HG03342 (cell line): ENCODE results near the gene TANGO6.

Experiments
- ATAC-seq: cut with Tn5 transposase; IDR thresholded peaks from one replicate; pipeline ENCODE4 v1.9.1; 2021; ENCODE audit warnings: mild to moderate bottlenecking, moderate library complexity; ENCODE audit not compliant: unreplicated experiment

The TANGO6 gene

GRCh38 chr16:68860978-68861892, 17.9 kb downstream of the TANGO6 start:
- ATAC-seq, result no peak

GRCh38 chr16:68866933-68867332, 23.6 kb downstream of the TANGO6 start:
- no peak for ATAC-seq

- ATAC-seq, result no peak
These were observed 26.3 kb downstream of the TANGO6 start for GRCh38 chr16:68869492-68870088.

DNA sequence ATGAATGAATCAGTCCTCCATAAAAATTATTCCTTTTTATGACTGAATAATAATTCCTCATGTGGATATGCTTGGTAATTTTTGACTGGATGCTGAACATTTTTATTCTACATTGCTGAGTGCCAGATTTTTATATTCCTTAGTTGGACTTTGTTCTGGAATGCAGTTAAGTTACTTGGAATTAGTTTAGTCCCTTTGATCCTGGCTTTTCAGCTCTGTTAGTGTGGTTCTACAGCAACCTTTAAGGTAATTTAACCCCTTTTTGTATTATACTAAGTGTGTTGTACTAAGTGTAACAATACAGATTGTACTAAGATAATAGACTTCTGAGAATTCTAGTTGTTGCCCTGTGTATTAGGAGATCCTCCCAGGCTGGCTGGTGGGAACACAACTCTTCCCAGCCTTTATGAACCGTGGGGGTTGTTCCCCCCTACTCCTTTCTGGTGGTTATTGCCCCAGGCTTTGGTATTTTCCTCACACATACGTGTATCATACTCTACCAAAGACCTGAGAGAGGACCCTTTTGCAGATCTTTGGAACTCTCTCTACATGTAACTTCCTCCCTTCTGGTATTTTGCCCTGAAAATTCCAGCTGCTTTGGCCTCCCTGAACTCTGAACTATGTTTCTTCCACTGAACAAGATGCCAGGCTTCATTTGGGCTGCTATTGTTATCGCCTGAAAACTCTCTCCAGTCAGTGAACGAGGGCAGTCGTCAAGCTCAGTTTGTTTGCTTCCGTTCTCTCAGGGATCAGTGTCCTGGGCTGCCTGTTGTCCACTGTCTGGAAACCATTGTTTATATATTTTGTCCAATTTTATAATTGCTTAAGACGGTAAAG, 30.5 kb downstream of the TANGO6 start:
- ATAC-seq, result no peak

- ATAC-seq, result no peak
These were observed 32.5 kb downstream of the TANGO6 start for GRCh38 chr16:68875871-68876270.

GRCh38 chr16:68883685-68884084, 40.4 kb downstream of the TANGO6 start:
- no peak for ATAC-seq

DNA sequence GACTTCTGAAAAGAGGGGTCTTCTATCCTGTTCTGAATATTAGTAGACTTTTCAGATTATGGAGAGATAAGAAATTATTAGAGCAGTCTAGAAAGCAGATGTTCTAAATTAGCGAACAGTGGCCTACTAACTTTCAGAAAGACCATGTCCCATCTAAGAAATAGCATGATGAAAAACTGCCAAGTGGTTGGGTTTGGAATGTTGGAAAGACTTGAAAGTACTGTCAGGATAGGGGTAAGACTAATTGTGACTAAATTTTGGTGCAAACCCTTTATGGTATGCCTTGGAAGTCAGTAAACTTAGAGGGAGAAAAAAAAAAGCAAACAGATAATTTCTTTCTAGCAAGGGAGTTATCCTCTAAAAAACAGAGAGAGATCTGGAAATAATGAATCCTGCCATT, 41.1 kb downstream of the TANGO6 start:
- ATAC-seq, result no peak

- ATAC-seq, result no peak
These were observed 41.8 kb downstream of the TANGO6 start for GRCh38 chr16:68884861-68885720.

- no peak for ATAC-seq
These were observed 43.8 kb downstream of the TANGO6 start for GRCh38 chr16:68887107-68887506.

GRCh38 chr16:68889508-68890150, 46.3 kb downstream of the TANGO6 start:
- ATAC-seq, result no peak

DNA sequence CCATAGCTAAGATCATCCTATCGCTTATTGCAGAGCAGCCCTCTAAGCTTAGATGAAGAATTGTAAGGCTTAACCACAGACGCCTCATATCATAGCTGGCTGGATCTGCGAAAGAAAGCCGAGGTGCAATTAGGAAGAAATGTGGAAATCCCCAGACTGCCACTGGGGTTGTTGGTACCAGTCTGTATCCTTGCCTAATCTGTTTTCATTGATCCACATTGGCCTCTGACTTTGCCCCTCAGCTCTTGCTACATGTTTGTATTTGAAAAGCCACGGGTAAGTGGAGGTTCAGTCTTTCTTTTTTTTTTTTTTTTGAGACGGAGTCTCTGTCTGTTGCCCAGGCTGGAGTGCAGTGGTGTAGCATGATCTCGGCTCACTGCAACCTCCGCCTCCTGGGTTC, 48.9 kb downstream of the TANGO6 start:
- no peak for ATAC-seq

- ATAC-seq, result no peak
These were observed 49.6 kb downstream of the TANGO6 start for GRCh38 chr16:68892898-68893297.

GRCh38 chr16:68893710-68894705, 50.7 kb downstream of the TANGO6 start:
- no peak for ATAC-seq

DNA sequence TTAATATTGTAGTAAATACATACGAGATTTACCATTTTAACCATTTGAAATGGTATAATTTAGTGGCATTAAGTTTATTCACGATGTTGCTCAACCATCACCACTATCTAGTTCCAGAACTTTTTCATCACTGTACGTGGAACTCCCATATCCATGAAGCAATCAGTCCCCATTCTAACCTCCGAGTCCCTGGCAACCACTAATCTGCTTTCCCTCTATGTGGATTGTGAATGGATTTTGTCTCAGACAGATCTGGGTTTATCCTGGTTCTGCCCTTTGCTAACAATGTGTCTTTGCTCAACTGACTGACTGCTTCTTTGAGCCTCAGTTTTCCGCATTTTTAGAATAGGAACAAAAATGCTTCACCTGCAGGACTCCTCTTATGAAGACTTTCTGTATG, 51.4 kb downstream of the TANGO6 start:
- ATAC-seq, result no peak

DNA sequence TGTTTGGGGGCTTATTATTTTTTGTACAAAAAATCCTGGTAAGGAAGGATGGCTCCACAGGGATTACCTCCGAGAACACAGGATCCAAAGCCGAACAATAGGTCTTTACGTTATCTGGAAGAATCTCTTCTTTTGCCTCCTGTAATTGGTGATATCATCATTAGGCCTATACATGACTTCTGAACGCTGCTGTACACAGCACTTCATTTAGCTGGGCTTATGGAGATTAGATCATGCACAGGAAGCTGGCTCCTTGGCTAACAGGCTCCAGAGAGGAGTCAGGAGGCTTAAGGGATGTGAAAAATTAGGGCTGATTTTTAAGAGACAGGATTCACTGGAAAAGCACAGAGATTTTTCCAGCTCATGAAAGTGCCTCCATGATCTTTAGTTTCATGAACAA, 54.7 kb downstream of the TANGO6 start:
- ATAC-seq, result no peak

GRCh38 chr16:68900009-68900408, 56.7 kb downstream of the TANGO6 start:
- ATAC-seq, result no peak

GRCh38 chr16:68902003-68902968, 59.0 kb downstream of the TANGO6 start:
- no peak for ATAC-seq

- ATAC-seq, result no peak
These were observed 59.6 kb downstream of the TANGO6 start for GRCh38 chr16:68902969-68903345.
